GM12878 (cell line): ENCODE data around the gene TRIP12.

ENCODE experiments used
- EGR1 ChIP-seq, 2 experiments: IDR thresholded peaks; 1 replicate in 1 of 2; 2 replicates in 1 of 2; pipeline ENCODE4 v1.6.1; 2011 to 2012; ENCODE audit warnings: low read depth in 2 of 2, low read length in 2 of 2, borderline replicate concordance in 1 of 2, mild to moderate bottlenecking in 1 of 2, moderate library complexity in 1 of 2
- PAX5 ChIP-seq: IDR thresholded peaks from 2 replicates; pipeline ENCODE4 v1.6.1; 2011; ENCODE audit warnings: low read depth, low read length, borderline replicate concordance
- POLR2A ChIP-seq: IDR thresholded peaks from 2 replicates; pipeline ENCODE4 v1.6.1; 2011; ENCODE audit warnings: low read depth, mild to moderate bottlenecking, low read length
- RFX5 ChIP-seq: IDR thresholded peaks from 2 replicates; pipeline ENCODE4 v1.6.1; 2011; ENCODE audit warnings: low read depth, low read length, improper control_type of control experiment
- SREBF2 ChIP-seq: IDR thresholded peaks from 2 replicates; pipeline ENCODE4 v1.6.1; 2012; ENCODE audit warnings: mild to moderate bottlenecking, low read length
- TAF1 ChIP-seq: IDR thresholded peaks from 2 replicates; pipeline ENCODE4 v1.6.1; 2011; ENCODE audit warnings: mild to moderate bottlenecking, low read depth, low read length, borderline replicate concordance
- TCF12 ChIP-seq: IDR thresholded peaks from 2 replicates; pipeline ENCODE4 v1.6.1; 2011; ENCODE audit warnings: low read depth, mild to moderate bottlenecking, low read length
- ZNF274 ChIP-seq: IDR thresholded peaks from one replicate; pipeline ENCODE4 v1.8.0; 2011; ENCODE audit not compliant: insufficient read length, insufficient read depth
- TF ChIP-seq, protein P1 (sequence below), 3 experiments: IDR thresholded peaks in 2 of 3; conservative IDR thresholded peaks in 1 of 3; 2 replicates each; pipeline ENCODE4 v1.5.1; 2011; ENCODE audit warnings: low read depth in 3 of 3, low read length in 3 of 3, mild to moderate bottlenecking in 3 of 3, control low read depth in 2 of 3, moderate library complexity in 2 of 3, inconsistent platforms in 1 of 3, mixed read lengths in 1 of 3; ENCODE audit not compliant: control insufficient read depth in 2 of 3, insufficient read depth in 1 of 3; ENCODE audit errors: extremely low read depth in 1 of 3
- TF ChIP-seq, protein P2 (sequence below): fragments of 450-650 bp; IDR thresholded peaks from 2 replicates; pipeline ENCODE4 v1.6.1; 2014; ENCODE audit warnings: mild to moderate bottlenecking
- TF ChIP-seq, protein P3 (sequence below): IDR thresholded peaks from 2 replicates; pipeline ENCODE4 v1.6.1; 2011; ENCODE audit warnings: borderline replicate concordance, low read depth, mild to moderate bottlenecking, moderate library complexity, low read length; ENCODE audit not compliant: insufficient read depth, poor library complexity, severe bottlenecking

DNA sequence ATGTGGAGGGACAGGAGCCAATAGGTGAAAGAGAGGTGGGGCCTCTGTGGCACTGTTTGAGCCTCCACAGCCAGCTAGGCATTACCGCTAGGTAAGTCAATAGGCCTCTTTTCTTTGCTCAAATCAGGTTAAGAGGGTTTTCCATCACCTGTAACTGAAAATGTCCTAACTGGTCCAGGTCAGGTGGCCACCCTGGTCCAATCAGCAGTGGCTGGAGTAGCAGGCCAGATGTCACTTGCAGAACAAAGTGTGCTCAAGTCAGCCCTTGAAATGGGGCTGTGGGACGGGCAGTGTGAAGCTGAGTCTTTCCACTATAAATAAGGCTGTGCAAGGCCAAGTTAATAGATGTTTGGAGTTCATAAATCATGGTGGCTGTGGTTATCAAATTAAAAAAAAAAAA is 21.4 kb upstream of the TRIP12 start:
- TF ChIP-seq PAX5 (no peak), EGR1 (IDR thresholded peaks at IDR 0.05; ENCODE audit: borderline replicate concordance in 1 of 2, low read depth in 2 of 2, low read length in 2 of 2) (no peak), TAF1 (no peak), POLR2A (no peak), SREBF2 (no peak), TCF12 (no peak), RFX5 (no peak), ZNF274 (no peak)
- TF ChIP-seq, protein P1, sequence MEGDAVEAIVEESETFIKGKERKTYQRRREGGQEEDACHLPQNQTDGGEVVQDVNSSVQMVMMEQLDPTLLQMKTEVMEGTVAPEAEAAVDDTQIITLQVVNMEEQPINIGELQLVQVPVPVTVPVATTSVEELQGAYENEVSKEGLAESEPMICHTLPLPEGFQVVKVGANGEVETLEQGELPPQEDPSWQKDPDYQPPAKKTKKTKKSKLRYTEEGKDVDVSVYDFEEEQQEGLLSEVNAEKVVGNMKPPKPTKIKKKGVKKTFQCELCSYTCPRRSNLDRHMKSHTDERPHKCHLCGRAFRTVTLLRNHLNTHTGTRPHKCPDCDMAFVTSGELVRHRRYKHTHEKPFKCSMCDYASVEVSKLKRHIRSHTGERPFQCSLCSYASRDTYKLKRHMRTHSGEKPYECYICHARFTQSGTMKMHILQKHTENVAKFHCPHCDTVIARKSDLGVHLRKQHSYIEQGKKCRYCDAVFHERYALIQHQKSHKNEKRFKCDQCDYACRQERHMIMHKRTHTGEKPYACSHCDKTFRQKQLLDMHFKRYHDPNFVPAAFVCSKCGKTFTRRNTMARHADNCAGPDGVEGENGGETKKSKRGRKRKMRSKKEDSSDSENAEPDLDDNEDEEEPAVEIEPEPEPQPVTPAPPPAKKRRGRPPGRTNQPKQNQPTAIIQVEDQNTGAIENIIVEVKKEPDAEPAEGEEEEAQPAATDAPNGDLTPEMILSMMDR (IDR thresholded peaks at IDR 0.05 in 2 of 3, conservative IDR thresholded peaks at IDR 0.05 in 1 of 3; ENCODE audit: control insufficient read depth in 2 of 3, extremely low read depth in 1 of 3, insufficient read depth in 1 of 3, low read depth in 3 of 3, low read length in 3 of 3): no peak
- TF ChIP-seq, protein P2, sequence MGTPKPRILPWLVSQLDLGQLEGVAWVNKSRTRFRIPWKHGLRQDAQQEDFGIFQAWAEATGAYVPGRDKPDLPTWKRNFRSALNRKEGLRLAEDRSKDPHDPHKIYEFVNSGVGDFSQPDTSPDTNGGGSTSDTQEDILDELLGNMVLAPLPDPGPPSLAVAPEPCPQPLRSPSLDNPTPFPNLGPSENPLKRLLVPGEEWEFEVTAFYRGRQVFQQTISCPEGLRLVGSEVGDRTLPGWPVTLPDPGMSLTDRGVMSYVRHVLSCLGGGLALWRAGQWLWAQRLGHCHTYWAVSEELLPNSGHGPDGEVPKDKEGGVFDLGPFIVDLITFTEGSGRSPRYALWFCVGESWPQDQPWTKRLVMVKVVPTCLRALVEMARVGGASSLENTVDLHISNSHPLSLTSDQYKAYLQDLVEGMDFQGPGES: no peak
- TF ChIP-seq, protein P3, sequence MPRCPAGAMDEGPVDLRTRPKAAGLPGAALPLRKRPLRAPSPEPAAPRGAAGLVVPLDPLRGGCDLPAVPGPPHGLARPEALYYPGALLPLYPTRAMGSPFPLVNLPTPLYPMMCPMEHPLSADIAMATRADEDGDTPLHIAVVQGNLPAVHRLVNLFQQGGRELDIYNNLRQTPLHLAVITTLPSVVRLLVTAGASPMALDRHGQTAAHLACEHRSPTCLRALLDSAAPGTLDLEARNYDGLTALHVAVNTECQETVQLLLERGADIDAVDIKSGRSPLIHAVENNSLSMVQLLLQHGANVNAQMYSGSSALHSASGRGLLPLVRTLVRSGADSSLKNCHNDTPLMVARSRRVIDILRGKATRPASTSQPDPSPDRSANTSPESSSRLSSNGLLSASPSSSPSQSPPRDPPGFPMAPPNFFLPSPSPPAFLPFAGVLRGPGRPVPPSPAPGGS: no peak
